Activated naive CD4-positive, alpha-beta T cell treated with anti-CD3 and anti-CD28 coated beads, Interleukin-2, amount 50 U/mL, for 72 hours (primary cell): ENCODE data around the gene PRKCH. TPM values are rescaled to one million over a fixed set of nuclear protein-coding genes. Genes with fewer than 3 reads are reported as not detected.
A peak's percentile ranks its signal among the peaks of the same experiment; 100 is the strongest.

Experiments
- ATAC-seq, 2 donors: fragments of 150-1000 bp; cut with Tn5 transposase; 2 replicates each; pipeline ENCODE4 v1.10.0; 2021; ENCODE audit warnings: mild to moderate bottlenecking in 2 of 2, moderate library complexity in 2 of 2
- DNase-seq, 2 donors: peaks; one replicate each; pipeline ENCODE4 v3.0.0; 2021 to 2022; ENCODE audit warnings: low spot score in 2 of 2
- H3K27ac Mint-ChIP-seq, 2 donors: one replicate each; pipeline ENCODE4 v1.8.0; 2022; ENCODE audit warnings: mild to moderate bottlenecking in 2 of 2, mixed read lengths in 2 of 2
- H3K36me3 Mint-ChIP-seq, 2 donors: one replicate each; pipeline ENCODE4 v1.8.0; 2022; ENCODE audit warnings: mixed read lengths in 2 of 2
- H3K9me3 Mint-ChIP-seq, 2 donors: one replicate each; pipeline ENCODE4 v1.8.0; 2022; ENCODE audit warnings: mixed read lengths in 2 of 2
- total RNA-seq, 2 donors: library from RNA; stranded (reverse); gene quantifications; one replicate each; pipeline ENCODE4 v1.2.3, GENCODE V29; 2022

PRKCH gene
- total RNA-seq, 2 donors from 2014 or later = 131 to 216 TPM

- no peaks in the 10 kb centered on the region for H3K9me3 Mint-ChIP-seq
- no peak for DNase-seq
- no peak for ATAC-seq
- H3K36me3 Mint-ChIP-seq = peaks cover 25 to 26% of the 10 kb centered on the region in 2 donors
- peak overlapping the region; percentile 59 to 90 for H3K27ac Mint-ChIP-seq
Measured at GRCh38 chr14:61514927-61515326, 193.5 kb downstream of the PRKCH start.

- ATAC-seq = no peak
Measured at GRCh38 chr14:61515436-61516117, 194.2 kb downstream of the PRKCH start.

GRCh38 chr14:61516118-61516743, 194.9 kb downstream of the PRKCH start:
- Mint-ChIP-seq H3K36me3 (peaks cover 25 to 28% of the 10 kb centered on the region in 2 donors), H3K9me3 (no peaks in the 10 kb centered on the region), H3K27ac (peak overlapping the region in 1 of 2 donors; percentile 14)
- DNase-seq (no peak), ATAC-seq (no peak)

More at GRCh38 chr14:61515436-61516117, 194.2 kb downstream of the PRKCH start:
- no peak for DNase-seq
- peaks cover 25 to 28% of the 10 kb centered on the region in 2 donors for H3K36me3 Mint-ChIP-seq
- H3K9me3 Mint-ChIP-seq = no peaks in the 10 kb centered on the region
- H3K27ac Mint-ChIP-seq = peak overlapping the region; percentile 14 to 65

GRCh38 chr14:61516964-61517653, 195.7 kb downstream of the PRKCH start:
- peak overlapping the region; percentile 14 to 23 for H3K27ac Mint-ChIP-seq
- peaks cover 3 to 4% of the 10 kb centered on the region in 2 donors for H3K9me3 Mint-ChIP-seq
- ATAC-seq (no peak), DNase-seq (no peak)
- H3K36me3 Mint-ChIP-seq = peaks cover 30 to 34% of the 10 kb centered on the region in 2 donors

- H3K9me3 Mint-ChIP-seq = peaks cover 9% of the 10 kb centered on the region in 2 donors
- H3K27ac Mint-ChIP-seq = peak overlapping the region; percentile 14 to 70
- DNase-seq (no peak), ATAC-seq (no peak)
- peaks cover 35 to 42% of the 10 kb centered on the region in 2 donors for H3K36me3 Mint-ChIP-seq
Measured at GRCh38 chr14:61517911-61518384, 196.6 kb downstream of the PRKCH start.

- H3K36me3 Mint-ChIP-seq = peaks cover 35 to 45% of the 10 kb centered on the region in 2 donors
- H3K9me3 Mint-ChIP-seq = peaks cover 9% of the 10 kb centered on the region in 2 donors
- DNase-seq = no peak
- H3K27ac Mint-ChIP-seq = peak overlapping the region; percentile 14 to 70
- peak; percentile 35 to 59 for ATAC-seq
Measured at GRCh38 chr14:61518403-61518802, 197.0 kb downstream of the PRKCH start.

- DNase-seq (no peak), ATAC-seq (no peak)
- peak overlapping the region; percentile 14 to 46 for H3K27ac Mint-ChIP-seq
- H3K9me3 Mint-ChIP-seq = peaks cover 9% of the 10 kb centered on the region in 2 donors
- H3K36me3 Mint-ChIP-seq = peaks cover 35 to 40% of the 10 kb centered on the region in 2 donors
Measured at GRCh38 chr14:61519106-61519505, 197.7 kb downstream of the PRKCH start.

- peaks cover 30 to 33% of the 10 kb centered on the region in 2 donors for H3K36me3 Mint-ChIP-seq
- no peak for DNase-seq
- no peak for ATAC-seq
- H3K27ac Mint-ChIP-seq = no peak overlapping the region
- H3K9me3 Mint-ChIP-seq = peaks cover 9% of the 10 kb centered on the region in 2 donors
Measured at GRCh38 chr14:61519735-61520134, 198.4 kb downstream of the PRKCH start.

GRCh38 chr14:61520576-61520975, 199.2 kb downstream of the PRKCH start:
- H3K27ac Mint-ChIP-seq = no peak overlapping the region
- H3K9me3 Mint-ChIP-seq = peaks cover 9% of the 10 kb centered on the region in 2 donors
- ATAC-seq (no peak), DNase-seq (no peak)
- peaks cover 30 to 31% of the 10 kb centered on the region in 2 donors for H3K36me3 Mint-ChIP-seq

GRCh38 chr14:61521773-61522172, 200.4 kb downstream of the PRKCH start:
- DNase-seq (no peak), ATAC-seq (no peak)
- peaks cover 35 to 36% of the 10 kb centered on the region in 2 donors for H3K36me3 Mint-ChIP-seq
- H3K27ac Mint-ChIP-seq = peak overlapping the region; percentile 6 to 97
- peaks cover 9% of the 10 kb centered on the region in 2 donors for H3K9me3 Mint-ChIP-seq

GRCh38 chr14:61523751-61524150, 202.4 kb downstream of the PRKCH start:
- ATAC-seq = no peak
- peaks cover 9 to 16% of the 10 kb centered on the region in 2 donors for H3K9me3 Mint-ChIP-seq
- no peak for DNase-seq
- peaks cover 38 to 48% of the 10 kb centered on the region in 2 donors for H3K36me3 Mint-ChIP-seq
- peak overlapping the region; percentile 22 to 97 for H3K27ac Mint-ChIP-seq

- H3K36me3 Mint-ChIP-seq = peaks cover 44 to 53% of the 10 kb centered on the region in 2 donors
- ATAC-seq = no peak
- H3K27ac Mint-ChIP-seq = peak overlapping the region; percentile 93 to 97
Measured at GRCh38 chr14:61524211-61524806, 202.9 kb downstream of the PRKCH start.

GRCh38 chr14:61524936-61525292, 203.5 kb downstream of the PRKCH start:
- Mint-ChIP-seq H3K9me3 (peaks cover 9 to 19% of the 10 kb centered on the region in 2 donors), H3K36me3 (peaks cover 45 to 53% of the 10 kb centered on the region in 2 donors), H3K27ac (peak overlapping the region; percentile 93 to 97)
- no peak for DNase-seq
- no peak for ATAC-seq

More at GRCh38 chr14:61524211-61524806, 202.9 kb downstream of the PRKCH start:
- no peak for DNase-seq
- H3K9me3 Mint-ChIP-seq = peaks cover 9 to 19% of the 10 kb centered on the region in 2 donors

GRCh38 chr14:61525293-61526011, 204.1 kb downstream of the PRKCH start:
- DNase-seq (peak; percentile 68 to 92), ATAC-seq (peak; percentile 84 to 90)
- H3K9me3 Mint-ChIP-seq = peaks cover 9 to 19% of the 10 kb centered on the region in 2 donors
- peaks cover 45 to 53% of the 10 kb centered on the region in 2 donors for H3K36me3 Mint-ChIP-seq
- H3K27ac Mint-ChIP-seq = peak overlapping the region; percentile 93 to 97

GRCh38 chr14:61526405-61527312, 205.3 kb downstream of the PRKCH start:
- no peak for DNase-seq
- Mint-ChIP-seq H3K9me3 (peaks cover 9 to 19% of the 10 kb centered on the region in 2 donors), H3K27ac (peak overlapping the region; percentile 93 to 97), H3K36me3 (peaks cover 45 to 60% of the 10 kb centered on the region in 2 donors)
- no peak for ATAC-seq
